ENCODE measurements around the gene UNK.

DNA sequence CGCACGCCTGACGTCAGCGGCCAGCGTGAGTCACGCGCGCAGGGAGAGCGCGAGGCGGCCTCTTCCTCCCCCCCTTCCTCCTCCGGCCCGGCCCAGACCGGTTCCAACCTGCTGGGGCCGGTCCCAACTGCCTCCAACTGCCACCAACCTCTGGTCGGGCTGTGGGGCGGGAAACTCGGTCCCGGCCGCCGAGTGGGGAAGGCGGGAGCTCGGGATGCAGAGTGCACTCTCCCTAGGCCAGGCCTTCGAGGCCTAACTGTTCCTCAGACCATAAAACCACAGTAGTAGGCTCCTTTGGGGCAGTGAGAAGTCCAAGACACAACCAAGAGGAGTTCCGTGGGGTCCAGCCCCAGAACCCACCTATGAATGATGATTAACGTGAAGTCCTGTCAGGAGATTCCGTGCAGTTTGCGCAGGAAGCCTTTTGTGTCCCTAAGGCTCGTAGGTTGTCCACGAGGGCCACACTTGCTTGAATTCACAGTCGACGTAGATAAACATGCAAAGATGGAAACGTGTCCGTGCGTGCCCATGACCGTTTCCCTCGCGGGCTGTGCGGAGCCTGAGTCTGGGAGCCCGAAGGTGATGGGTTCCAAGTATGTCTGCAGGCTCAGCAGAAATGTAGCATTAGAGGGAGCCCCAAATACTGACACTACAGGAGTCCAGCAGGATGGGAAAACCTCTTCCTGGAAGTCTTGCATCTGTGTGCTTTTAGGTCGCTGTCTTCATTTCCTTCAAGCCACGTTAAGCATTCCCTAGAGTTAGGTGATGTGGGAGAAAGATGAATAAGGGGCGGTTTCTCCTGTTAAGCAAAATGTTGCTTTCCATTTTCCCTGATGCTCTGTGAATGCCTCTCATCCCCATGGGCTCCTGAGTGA is 647 bp downstream of the UNK start:
- TF ChIP-seq ZFP37 (CRISPR knock-in tag; IDR thresholded peaks at IDR 0.05; ENCODE audit: borderline replicate concordance): 0 out of 2 replicates have a peak, but pooled peaks have one; percentile 15
- TF ChIP-seq, protein P1, sequence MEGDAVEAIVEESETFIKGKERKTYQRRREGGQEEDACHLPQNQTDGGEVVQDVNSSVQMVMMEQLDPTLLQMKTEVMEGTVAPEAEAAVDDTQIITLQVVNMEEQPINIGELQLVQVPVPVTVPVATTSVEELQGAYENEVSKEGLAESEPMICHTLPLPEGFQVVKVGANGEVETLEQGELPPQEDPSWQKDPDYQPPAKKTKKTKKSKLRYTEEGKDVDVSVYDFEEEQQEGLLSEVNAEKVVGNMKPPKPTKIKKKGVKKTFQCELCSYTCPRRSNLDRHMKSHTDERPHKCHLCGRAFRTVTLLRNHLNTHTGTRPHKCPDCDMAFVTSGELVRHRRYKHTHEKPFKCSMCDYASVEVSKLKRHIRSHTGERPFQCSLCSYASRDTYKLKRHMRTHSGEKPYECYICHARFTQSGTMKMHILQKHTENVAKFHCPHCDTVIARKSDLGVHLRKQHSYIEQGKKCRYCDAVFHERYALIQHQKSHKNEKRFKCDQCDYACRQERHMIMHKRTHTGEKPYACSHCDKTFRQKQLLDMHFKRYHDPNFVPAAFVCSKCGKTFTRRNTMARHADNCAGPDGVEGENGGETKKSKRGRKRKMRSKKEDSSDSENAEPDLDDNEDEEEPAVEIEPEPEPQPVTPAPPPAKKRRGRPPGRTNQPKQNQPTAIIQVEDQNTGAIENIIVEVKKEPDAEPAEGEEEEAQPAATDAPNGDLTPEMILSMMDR (CRISPR knock-in tag; IDR thresholded peaks at IDR 0.05): peak; percentile 1; the same call in 1 of the 2 replicates
- peak; percentile 68 to 70; a peak in 2 of 4 replicates for TF ChIP-seq EP300 (IDR thresholded peaks at IDR 0.05; ENCODE audit: low read depth in 2 of 2, low read length in 2 of 2)
- peak; percentile 89 for TF ChIP-seq EP300 (CRISPR knock-in tag; IDR thresholded peaks at IDR 0.05; ENCODE audit: borderline replicate concordance)
- TF ChIP-seq ZNF3 (CRISPR knock-in tag; IDR thresholded peaks at IDR 0.05): peak; percentile 74
- TF ChIP-seq ZNF253 (CRISPR knock-in tag; IDR thresholded peaks at IDR 0.05; ENCODE audit: borderline replicate concordance): no peak
- no peak for TF ChIP-seq FOXM1 (CRISPR knock-in tag; IDR thresholded peaks at IDR 0.05)
- TF ChIP-seq TSC22D2 (CRISPR knock-in tag; IDR thresholded peaks at IDR 0.05; ENCODE audit: borderline replicate concordance): no peak; the same call in 1 of the 2 replicates
- TF ChIP-seq, protein P2, sequence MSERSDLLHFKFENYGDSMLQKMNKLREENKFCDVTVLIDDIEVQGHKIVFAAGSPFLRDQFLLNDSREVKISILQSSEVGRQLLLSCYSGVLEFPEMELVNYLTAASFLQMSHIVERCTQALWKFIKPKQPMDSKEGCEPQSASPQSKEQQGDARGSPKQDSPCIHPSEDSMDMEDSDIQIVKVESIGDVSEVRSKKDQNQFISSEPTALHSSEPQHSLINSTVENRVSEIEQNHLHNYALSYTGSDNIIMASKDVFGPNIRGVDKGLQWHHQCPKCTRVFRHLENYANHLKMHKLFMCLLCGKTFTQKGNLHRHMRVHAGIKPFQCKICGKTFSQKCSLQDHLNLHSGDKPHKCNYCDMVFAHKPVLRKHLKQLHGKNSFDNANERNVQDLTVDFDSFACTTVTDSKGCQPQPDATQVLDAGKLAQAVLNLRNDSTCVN (CRISPR knock-in tag; IDR thresholded peaks at IDR 0.05; ENCODE audit: borderline replicate concordance): peak; percentile 13
- TF ChIP-seq MXD4 (CRISPR knock-in tag; IDR thresholded peaks at IDR 0.05): 0 out of 2 replicates have a peak, but pooled peaks have one; percentile 72
- no peak for TF ChIP-seq NFE2L1 (CRISPR knock-in tag; IDR thresholded peaks at IDR 0.05; ENCODE audit: borderline replicate concordance)

Data from HepG2 (cell line).